H1 (cell line): ENCODE measurements around the gene S100A11. TPM values are rescaled to one million over a fixed set of nuclear protein-coding genes. Genes with fewer than 3 reads are reported as not detected.

ENCODE experiments used
- CTCF ChIA-PET: fragments of 300-600 bp; sonication (Branson Sonifier 250); formaldehyde crosslinking; loops from one replicate; lab custom pipeline; 2021; ENCODE audit not compliant: partially characterized antibody; lab: Charles Lee
- POLR2A ChIA-PET: fragments of 300-600 bp; sonication (Branson Sonifier 250); formaldehyde crosslinking; loops from one replicate; lab custom pipeline; 2021; ENCODE audit warnings: inconsistent platforms; ENCODE audit not compliant: partially characterized antibody; lab: Charles Lee
- DNase-seq, 2 experiments: peaks; one replicate each; pipeline versions ENCODE4 v3.0.0 to v3.0.0-alpha.2; 2010 to 2022; ENCODE audit warnings: low spot score in 2 of 2, low read depth in 1 of 2, mixed read lengths in 1 of 2
- FAIRE-seq: peaks from 2 replicates; lab custom pipeline; 2011; peaks lifted over from hg19 to GRCh38; lab: Jason Lieb, UNC
- H2AFZ ChIP-seq: 2 replicates; pipeline ENCODE4 v1.8.1; 2012; ENCODE audit warnings: low read length, inconsistent platforms
- H2AK5ac ChIP-seq: 2 replicates; pipeline ENCODE4 v1.6.1; 2013; ENCODE audit warnings: low read depth, low read length
- H2BK120ac ChIP-seq: replicated peaks from 2 replicates; pipeline ENCODE3; 2013; ENCODE audit warnings: low read depth, low read length, inconsistent platforms
- H2BK12ac ChIP-seq: 2 replicates; pipeline ENCODE4 v1.6.1; 2013; ENCODE audit warnings: low read depth, low read length
- H2BK15ac ChIP-seq: 2 replicates; pipeline ENCODE4 v1.6.1; 2013; ENCODE audit warnings: low read length
- H2BK20ac ChIP-seq: 2 replicates; pipeline ENCODE4 v1.6.1; 2013; ENCODE audit warnings: low read length
- H2BK5ac ChIP-seq: 2 replicates; pipeline ENCODE4 v1.6.1; 2013; ENCODE audit warnings: low read depth, low read length
- H3K14ac ChIP-seq: 2 replicates; pipeline ENCODE4 v1.6.1; 2013; ENCODE audit warnings: inconsistent platforms; ENCODE audit not compliant: insufficient read length
- H3K18ac ChIP-seq: 2 replicates; pipeline ENCODE4 v1.6.1; 2013; ENCODE audit warnings: low read length; ENCODE audit errors: extremely low read depth
- H3K23ac ChIP-seq: 2 replicates; pipeline ENCODE4 v1.6.1; 2013; ENCODE audit warnings: inconsistent platforms; ENCODE audit not compliant: insufficient read length
- H3K23me2 ChIP-seq: 2 replicates; pipeline ENCODE4 v1.6.1; 2013; ENCODE audit warnings: low read depth, low read length
- H3K27ac ChIP-seq: 2 replicates; pipeline ENCODE4 v1.6.1; 2011; ENCODE audit warnings: low read depth, low read length, inconsistent platforms
- H3K27me3 ChIP-seq, 4 experiments: replicated peaks in 1 of 4; 1 replicate in 1 of 4; 2 replicates in 3 of 4; pipeline versions ENCODE4 v1.6.1 to v1.8.1; 2011 to 2013; ENCODE audit warnings: low read length in 3 of 4, mild to moderate bottlenecking in 3 of 4, inconsistent platforms in 2 of 4, mixed read lengths in 2 of 4, moderate library complexity in 1 of 4; ENCODE audit not compliant: control insufficient read depth in 3 of 4, insufficient read depth in 3 of 4; ENCODE audit errors: extremely low read depth in 1 of 4
- H3K36me3 ChIP-seq, 4 experiments: 2 replicates each; pipeline versions ENCODE4 v1.6.1 to v1.8.1; 2011 to 2013; ENCODE audit warnings: mild to moderate bottlenecking in 4 of 4, low read length in 3 of 4, moderate library complexity in 2 of 4, control low read depth in 1 of 4, inconsistent platforms in 1 of 4; ENCODE audit not compliant: insufficient read depth in 4 of 4, control insufficient read depth in 2 of 4
- H3K4ac ChIP-seq: replicated peaks from 2 replicates; pipeline ENCODE3; 2013; ENCODE audit warnings: low read length, low read depth, mixed read lengths, inconsistent platforms; ENCODE audit not compliant: insufficient read length
- H3K4me1 ChIP-seq, 4 experiments: replicated peaks in 1 of 4; 1 replicate in 1 of 4; 2 replicates in 3 of 4; pipeline versions ENCODE4 v1.6.1 to v1.8.1; 2011 to 2013; ENCODE audit warnings: low read length in 3 of 4, inconsistent platforms in 2 of 4, mixed read lengths in 1 of 4; ENCODE audit not compliant: insufficient read depth in 4 of 4, control insufficient read depth in 3 of 4
- H3K4me2 ChIP-seq, 2 experiments: 2 replicates each; pipeline versions ENCODE4 v1.6.1 to v1.8.1; 2011 to 2013; ENCODE audit warnings: low read depth in 2 of 2, low read length in 2 of 2, control low read depth in 1 of 2, inconsistent platforms in 1 of 2, mild to moderate bottlenecking in 1 of 2; ENCODE audit not compliant: insufficient read depth in 1 of 2
- H3K4me3 ChIP-seq, 4 experiments: fragments of 200-600, 300-600 bp in 1 of 4; sonication (generic), shearing (Covaris generic), sonication (Bioruptor Twin) in 1 of 4; 2 replicates each; pipeline versions ENCODE4 v1.5.1 to v1.8.1; 2011 to 2016; ENCODE audit warnings: low read length in 4 of 4, low read depth in 3 of 4, control low read depth in 2 of 4, inconsistent platforms in 2 of 4, mild to moderate bottlenecking in 2 of 4, mixed read lengths in 1 of 4, moderate library complexity in 1 of 4; ENCODE audit not compliant: insufficient read depth in 2 of 4; ENCODE audit errors: extremely low read depth in 1 of 4
- H3K56ac ChIP-seq: replicated peaks from 2 replicates; pipeline ENCODE3; 2013; ENCODE audit warnings: low read depth, mild to moderate bottlenecking, mixed read lengths, low read length, inconsistent platforms; ENCODE audit not compliant: insufficient read length
- H3K79me1 ChIP-seq: 2 replicates; pipeline ENCODE4 v1.6.1; 2013; ENCODE audit warnings: low read depth, low read length, control low read depth
- H3K79me2 ChIP-seq, 2 experiments: 2 replicates each; pipeline versions ENCODE4 v1.6.1 to v1.8.1; 2012 to 2013; ENCODE audit warnings: low read length in 2 of 2, mild to moderate bottlenecking in 2 of 2, inconsistent platforms in 1 of 2; ENCODE audit not compliant: insufficient read depth in 2 of 2, control insufficient read depth in 1 of 2
- H3K9ac ChIP-seq, 4 experiments: replicated peaks in 1 of 4; 1 replicate in 1 of 4; 2 replicates in 3 of 4; pipeline versions ENCODE4 v1.6.1 to v1.8.1; 2011 to 2013; ENCODE audit warnings: low read depth in 3 of 4, low read length in 3 of 4, control low read depth in 2 of 4, mild to moderate bottlenecking in 2 of 4, moderate library complexity in 2 of 4, inconsistent platforms in 1 of 4; ENCODE audit errors: extremely low read depth in 1 of 4
- H3K9me3 ChIP-seq, 2 experiments: 2 replicates each; pipeline versions ENCODE4 v1.6.1 to v1.8.1; 2012 to 2013; ENCODE audit warnings: mild to moderate bottlenecking in 2 of 2, moderate library complexity in 2 of 2, control low read depth in 1 of 2, inconsistent platforms in 1 of 2, low read depth in 1 of 2, low read length in 1 of 2, mixed read lengths in 1 of 2; ENCODE audit not compliant: insufficient read depth in 2 of 2
- H4K20me1 ChIP-seq, 2 experiments: replicated peaks in 1 of 2; 2 replicates each; pipeline versions ENCODE3 to v1.8.1; 2011 to 2013; ENCODE audit warnings: inconsistent platforms in 2 of 2, low read length in 2 of 2, mild to moderate bottlenecking in 1 of 2; ENCODE audit not compliant: insufficient read depth in 2 of 2, control insufficient read depth in 1 of 2
- H4K5ac ChIP-seq: 2 replicates; pipeline ENCODE4 v1.6.1; 2013; ENCODE audit warnings: low read length, low read depth, mixed read lengths, inconsistent platforms; ENCODE audit not compliant: insufficient read length
- H4K8ac ChIP-seq: 2 replicates; pipeline ENCODE4 v1.8.0; 2013; ENCODE audit warnings: mild to moderate bottlenecking, moderate library complexity, low read length, inconsistent platforms; ENCODE audit not compliant: insufficient read depth; ENCODE audit errors: extremely low read depth
- H4K91ac ChIP-seq: replicated peaks from 2 replicates; pipeline ENCODE3; 2013; ENCODE audit warnings: low read length, mixed read lengths, inconsistent platforms; ENCODE audit not compliant: insufficient read length
- BRCA1 ChIP-seq: IDR thresholded peaks from 2 replicates; pipeline ENCODE4 v1.6.1; 2012; ENCODE audit warnings: low read depth, low read length, improper control_type of control experiment
- GABPA ChIP-seq: IDR thresholded peaks from 2 replicates; pipeline ENCODE4 v1.6.1; 2011; ENCODE audit warnings: mild to moderate bottlenecking, low read length, moderate library complexity, borderline replicate concordance; ENCODE audit not compliant: insufficient read depth
- POLR2AphosphoS5 ChIP-seq: IDR thresholded peaks from 2 replicates; pipeline ENCODE4 v1.6.1; 2011; ENCODE audit warnings: low read depth, low read length
- SP1 ChIP-seq: IDR thresholded peaks from 2 replicates; pipeline ENCODE4 v1.6.1; 2011; ENCODE audit warnings: low read depth, low read length
- WGBS, 2 experiments: shearing (Covaris generic) in 1 of 2; methylation state at CpG; one replicate each; pipeline versions ENCODE4 v1.1.6 to v1.1.7; 2013 to 2015; ENCODE audit warnings: low lambda C conversion rate in 2 of 2, mixed read lengths in 2 of 2, inconsistent platforms in 1 of 2, low coverage in 1 of 2, missing lambda C conversion rate in 1 of 2; ENCODE audit not compliant: insufficient replicate concordance in 2 of 2, insufficient coverage in 1 of 2, insufficient read length in 1 of 2; ENCODE audit errors: extremely low coverage in 1 of 2, missing lambda C conversion rate in 1 of 2; 5-methylcytosine and 5-hydroxymethylcytosine counted together
- polyA plus RNA-seq, 7 experiments: library from polyadenylated mRNA; depleted of rRNA in 3 of 7; stranded (reverse) in 5 of 7; unstranded in 2 of 7; fragments of >200 nt in 5 of 7; fragments of 200-250 nt in 2 of 7; gene quantifications; 1 replicate in 5 of 7; 2 replicates in 1 of 7; 4 replicates in 1 of 7; pipeline versions ENCODE4 v1.2.1 to v1.2.3, GENCODE V29; 2011 to 2013; ENCODE audit warnings: missing spikeins in 2 of 7, mixed read lengths in 2 of 7
- total RNA-seq: library from RNA; stranded (reverse); fragmentation: NEBNext Ultra II Directional; extraction: Animal tissue kit (Norgen Biotek cat#: 25700); gene quantifications from 2 replicates; pipeline ENCODE4 v1.2.1, GENCODE V29; 2021

The S100A11 gene
- total and polyA plus RNA-seq, 2 of the 8 experiments (the other 6 are each of a cell fraction or from before 2014, with no cell fraction given): 120 to 343 TPM

GRCh38 chr1:151988405-151988923, 48.3 kb downstream of the S100A11 start:
- POLR2A ChIA-PET: no interaction called here
- Histone ChIP-seq H4K20me1 (peaks cover 0 to 3% of the 10 kb centered on the region in 2 experiments), H4K5ac (no peak overlapping the region), H3K9ac (no peak overlapping the region), H2BK20ac (no peak overlapping the region), H2AK5ac (no peak overlapping the region), H3K4ac (no peak overlapping the region), H2BK15ac (no peak overlapping the region), H3K27ac (no peak overlapping the region; the same call in 1 of the 2 replicates), H4K91ac (no peak overlapping the region), H3K9me3 (no peaks in the 10 kb centered on the region), H3K4me3 (no peak overlapping the region), H2AFZ (no peak overlapping the region), H2BK120ac (no peak overlapping the region), H3K79me1 (peaks cover 6% of the 10 kb centered on the region), H3K14ac (no peak overlapping the region), H3K27me3 (peaks cover 0 to 13% (median 6%) of the 10 kb centered on the region in 4 experiments; a peak in 4 of 7 replicates)
- no peak for DNase-seq
- 97% methylated on average over 2 of the region's 2 CpGs; no CpG with 5 or more reads in 1 of the 2 experiments for WGBS, 2 experiments
- no peak for FAIRE-seq
- no peak for TF ChIP-seq BRCA1
- TF ChIP-seq GABPA: no peak
- no peak for TF ChIP-seq POLR2AphosphoS5
- no peak for TF ChIP-seq SP1
- TF ChIP-seq, all 59 proteins: peak for 0
- Histone ChIP-seq H3K4me2 (peak overlapping the region in 1 of 2 experiments; percentile 40; a peak in 1 of 4 replicates), H3K18ac (no peak overlapping the region), H3K36me3 (peaks cover 5 to 25% (median 18%) of the 10 kb centered on the region in 4 experiments; a peak in 6 of 8 replicates), H2BK5ac (no peak overlapping the region), H3K23me2 (peaks cover 9% of the 10 kb centered on the region), H3K56ac (no peak overlapping the region), H3K79me2 (peaks cover 2 to 45% of the 10 kb centered on the region in 2 experiments; a peak in 3 of 4 replicates), H2BK12ac (0 out of 2 replicates have a peak overlapping the region, but pooled peaks have one; percentile 35), H3K23ac (no peak overlapping the region), H4K8ac (no peak overlapping the region), H3K4me1 (peaks cover 0 to 19% (median 7%) of the 10 kb centered on the region in 4 experiments; a peak in 6 of 7 replicates)
- CTCF ChIA-PET: interaction anchor here (0.9 to 31.0 kb wide), 6 partner anchors 6 to 53 kb away, joined by 3 to 553 read pairs (median 158); partner anchors contain the start of gene S100A10
